Hepatocyte (in vitro differentiated cells): ENCODE data around the gene ADCY1.

ENCODE experiments used
- EZH2 ChIP-seq: fragments of 200-600 bp; sonication (generic); IDR thresholded peaks from 2 replicates; pipeline ENCODE4 v1.6.1; 2016; ENCODE audit warnings: antibody characterized with exemption, mild to moderate bottlenecking, borderline replicate concordance
- EZH2phosphoT487 ChIP-seq: fragments of 200-600 bp; sonication (generic); IDR thresholded peaks from one replicate; pipeline ENCODE4 v1.6.1; 2018; ENCODE audit warnings: antibody characterized with exemption, mild to moderate bottlenecking, low read depth, moderate library complexity; ENCODE audit not compliant: unreplicated experiment, severe bottlenecking
- TF ChIP-seq, protein P1 (sequence below): fragments of 200-600 bp; sonication (generic); IDR thresholded peaks from 2 replicates; pipeline ENCODE4 v1.5.1; 2016; ENCODE audit warnings: antibody characterized with exemption, mild to moderate bottlenecking; ENCODE audit not compliant: poor library complexity

DNA sequence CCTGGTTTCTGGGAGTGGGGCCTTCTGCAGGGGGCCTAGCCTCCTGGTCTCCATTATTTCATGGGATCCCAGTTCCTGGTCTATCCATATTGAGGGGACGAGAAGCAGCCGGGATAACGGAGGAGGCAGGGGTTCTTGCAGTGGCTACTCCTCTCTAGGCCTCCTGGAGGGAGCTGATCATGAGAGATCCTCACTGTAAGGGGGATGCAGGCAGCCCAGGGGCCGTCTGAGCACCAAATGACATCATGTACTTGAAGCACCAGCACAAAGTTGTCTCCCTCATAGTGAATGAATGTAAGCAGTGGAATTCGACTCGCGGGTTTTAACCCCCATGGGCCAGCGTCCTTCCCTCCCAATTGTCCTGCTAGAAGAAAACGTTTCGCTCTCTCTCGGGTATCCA is 964 bp upstream of the ADCY1 start:
- TF ChIP-seq, protein P1, sequence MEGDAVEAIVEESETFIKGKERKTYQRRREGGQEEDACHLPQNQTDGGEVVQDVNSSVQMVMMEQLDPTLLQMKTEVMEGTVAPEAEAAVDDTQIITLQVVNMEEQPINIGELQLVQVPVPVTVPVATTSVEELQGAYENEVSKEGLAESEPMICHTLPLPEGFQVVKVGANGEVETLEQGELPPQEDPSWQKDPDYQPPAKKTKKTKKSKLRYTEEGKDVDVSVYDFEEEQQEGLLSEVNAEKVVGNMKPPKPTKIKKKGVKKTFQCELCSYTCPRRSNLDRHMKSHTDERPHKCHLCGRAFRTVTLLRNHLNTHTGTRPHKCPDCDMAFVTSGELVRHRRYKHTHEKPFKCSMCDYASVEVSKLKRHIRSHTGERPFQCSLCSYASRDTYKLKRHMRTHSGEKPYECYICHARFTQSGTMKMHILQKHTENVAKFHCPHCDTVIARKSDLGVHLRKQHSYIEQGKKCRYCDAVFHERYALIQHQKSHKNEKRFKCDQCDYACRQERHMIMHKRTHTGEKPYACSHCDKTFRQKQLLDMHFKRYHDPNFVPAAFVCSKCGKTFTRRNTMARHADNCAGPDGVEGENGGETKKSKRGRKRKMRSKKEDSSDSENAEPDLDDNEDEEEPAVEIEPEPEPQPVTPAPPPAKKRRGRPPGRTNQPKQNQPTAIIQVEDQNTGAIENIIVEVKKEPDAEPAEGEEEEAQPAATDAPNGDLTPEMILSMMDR = no peak
- TF ChIP-seq EZH2 (no peak), EZH2phosphoT487 (no peak)
